Measurements from ENCODE around the gene GDF15.

DNA sequence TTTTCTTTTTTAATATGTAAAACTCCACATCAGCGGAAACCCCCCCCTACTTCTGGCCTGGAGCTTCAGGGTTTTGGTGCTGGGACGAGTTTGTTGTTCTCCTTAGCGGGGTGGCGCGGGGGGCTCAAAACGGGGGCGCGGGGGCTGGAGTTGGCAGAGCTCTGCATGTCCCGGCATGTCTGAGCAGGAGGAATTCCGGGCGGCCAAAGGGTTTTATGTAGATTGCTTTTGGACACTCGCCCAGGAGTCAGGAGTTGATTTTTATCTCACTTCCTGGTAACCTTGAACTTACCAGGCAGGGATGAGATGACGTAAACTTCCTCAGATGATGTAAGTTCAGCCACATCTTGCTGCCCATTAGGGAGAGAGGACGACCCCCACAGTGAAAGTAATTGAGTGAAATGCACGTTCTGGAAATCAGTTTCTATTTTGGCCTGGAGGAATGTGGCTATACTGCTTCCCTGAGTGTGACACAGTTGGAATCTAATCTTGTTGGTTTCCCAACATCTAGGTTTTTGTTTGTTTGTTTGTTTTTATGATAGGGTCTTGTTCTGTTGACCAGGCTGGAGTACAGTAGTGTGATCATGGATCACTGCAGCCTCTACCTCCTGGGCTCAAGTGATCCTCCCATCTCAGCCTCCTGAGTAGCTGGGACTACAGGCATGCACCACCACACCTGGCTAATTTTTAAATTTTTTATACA, 21.0 kb upstream of the GDF15 start:
- TF ChIP-seq CTCF (IDR thresholded peaks at IDR 0.05; ENCODE audit: low read length) (no peak), EZH2 (optimal IDR thresholded peaks at IDR 0.05; ENCODE audit: low read depth, low read length) (no peak)

Measured in MM.1S (cell line).